Head of caudate nucleus (tissue), 42 donors: ENCODE results near the gene ASTN2.
"Not testable (repeated sequence)": the region's sequence is repeated elsewhere in the genome, so short reads cannot be mapped to it uniquely, and the experiment has no call there.

Source experiments
- DNase-seq, 42 donors: peaks; one replicate each; pipeline versions ENCODE4 v3.0.0 to v3.0.0-alpha.2; 2020 to 2021; ENCODE audit warnings: mixed read lengths in 7 of 42
- intact Hi-C: fragments of 100-400 bp; cut with DNase I; formaldehyde crosslinking; loops from one replicate; pipeline ENCODE4 v1.15.0; 2022

ASTN2 gene

DNA sequence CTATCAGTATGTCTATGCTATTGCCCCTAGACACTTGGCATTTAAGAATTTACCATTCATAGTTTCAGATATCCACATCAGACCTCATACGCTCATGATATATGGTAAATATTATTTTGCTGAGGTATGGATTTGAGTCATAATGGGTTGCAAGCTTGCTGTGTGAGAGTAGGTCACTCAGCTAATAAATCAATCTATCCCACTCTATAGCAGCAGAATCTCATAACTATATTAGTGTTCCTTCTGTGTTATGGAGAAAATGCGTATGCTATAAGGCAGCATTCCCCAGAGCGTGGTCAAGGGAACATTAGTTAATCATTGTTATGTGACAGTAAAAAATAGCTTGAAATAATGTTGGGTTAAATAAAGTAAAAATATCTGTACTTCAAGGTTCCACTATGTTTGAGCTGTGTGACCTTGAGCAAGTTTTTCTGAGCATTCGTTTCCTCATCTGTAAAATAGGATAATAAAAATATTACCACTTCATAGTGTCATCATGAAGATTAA is 720.0 kb downstream of the ASTN2 start:
- intact Hi-C loops, result no loop called here
- DNase-seq, result no peak

- intact Hi-C loops, result no loop called here
- DNase-seq, result no peak
These were observed 721.6 kb downstream of the ASTN2 start for GRCh38 chr9:116693233-116693731.

DNA sequence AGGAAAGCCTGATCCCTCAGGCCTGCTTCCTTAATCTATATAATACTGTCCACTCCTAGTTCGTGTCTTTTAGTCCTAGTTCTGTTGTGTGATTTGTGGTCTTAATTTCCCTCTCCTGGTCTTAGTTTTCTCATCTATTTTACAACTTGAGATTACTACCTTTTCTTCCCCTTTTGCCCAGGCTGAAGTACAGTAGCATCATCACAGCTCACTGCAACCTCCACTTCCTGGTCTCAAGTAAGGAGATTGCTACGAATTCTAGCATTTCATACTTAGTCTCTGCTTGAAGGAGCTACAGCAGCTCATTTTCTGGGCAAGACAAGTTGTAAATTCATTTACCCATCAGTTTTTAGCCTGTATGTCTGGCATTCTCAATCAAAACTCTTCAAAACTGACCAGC is 722.2 kb downstream of the ASTN2 start:
- no peak for DNase-seq
- intact Hi-C loops, result no loop called here

DNA sequence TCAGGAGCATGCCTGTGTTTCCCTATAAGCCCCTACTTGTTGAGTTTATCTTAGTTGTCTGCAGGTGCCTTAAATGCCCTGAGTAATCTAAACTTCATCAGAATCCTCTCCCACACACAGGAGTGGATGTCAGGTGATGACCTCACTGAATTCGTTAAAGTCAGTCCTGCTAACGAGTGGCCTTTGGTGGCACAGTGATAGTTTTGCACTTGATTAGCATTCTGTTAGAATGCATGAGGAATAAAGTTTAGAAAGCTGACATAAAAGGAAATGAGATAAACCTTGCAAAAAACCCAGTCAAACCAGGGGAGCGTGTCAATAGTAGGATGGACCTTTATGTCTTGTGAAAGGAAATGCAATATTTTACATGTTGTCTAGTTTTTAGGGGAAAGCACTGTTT is 723.2 kb downstream of the ASTN2 start:
- DNase-seq, result no peak
- intact Hi-C loops, result no loop called here

DNA sequence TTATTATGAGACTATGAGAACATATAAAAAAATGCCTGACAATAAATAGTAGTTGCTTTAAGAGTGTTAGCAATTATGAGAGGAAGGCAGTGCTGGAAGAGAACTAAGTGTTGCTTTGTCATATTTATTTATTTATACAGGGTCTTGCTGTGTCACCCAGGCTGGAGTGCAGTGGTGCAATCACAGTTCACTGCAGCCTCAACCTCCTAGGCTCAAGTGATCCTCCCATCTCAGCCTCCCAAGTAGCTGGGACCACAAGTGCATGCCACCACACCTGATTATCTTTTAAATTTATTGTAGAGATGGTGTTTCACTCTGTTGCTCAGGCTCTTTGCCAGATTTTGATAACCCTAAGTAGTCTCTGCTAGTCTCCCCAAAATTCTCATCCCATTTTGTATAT is 724.1 kb downstream of the ASTN2 start:
- DNase-seq, intact Hi-C loops: not testable (repeated sequence)

- no peak for DNase-seq
- intact Hi-C loops, result no loop called here
These were observed 725.3 kb downstream of the ASTN2 start for GRCh38 chr9:116689486-116690032.

- no peak for DNase-seq
- intact Hi-C loops, result no loop called here
These were observed 725.9 kb downstream of the ASTN2 start for GRCh38 chr9:116688806-116689485.

- peak in 13 of 42 donors; percentile 2 to 24 (median 11) for DNase-seq
- intact Hi-C loops, result no loop called here
These were observed 727.1 kb downstream of the ASTN2 start for GRCh38 chr9:116687754-116688135.

GRCh38 chr9:116687074-116687753 is 727.6 kb downstream of the ASTN2 start, which contains the start of gene TRIM32:
TRIM32 (plus strand) TSS chr9:116687305; CDS start chr9:116697743, 10,438 bp downstream.
- intact Hi-C loops, result no loop called here
- peak; percentile 73 to 97 (median 94) for DNase-seq

- intact Hi-C loops, result no loop called here
- DNase-seq, result no peak
These were observed 728.2 kb downstream of the ASTN2 start for GRCh38 chr9:116686693-116687073.

- no peak for DNase-seq
- intact Hi-C loops, result no loop called here
These were observed 728.7 kb downstream of the ASTN2 start for GRCh38 chr9:116686135-116686534.

- no peak for DNase-seq
- intact Hi-C loops, result no loop called here
These were observed 729.7 kb downstream of the ASTN2 start for GRCh38 chr9:116685166-116685565.

DNA sequence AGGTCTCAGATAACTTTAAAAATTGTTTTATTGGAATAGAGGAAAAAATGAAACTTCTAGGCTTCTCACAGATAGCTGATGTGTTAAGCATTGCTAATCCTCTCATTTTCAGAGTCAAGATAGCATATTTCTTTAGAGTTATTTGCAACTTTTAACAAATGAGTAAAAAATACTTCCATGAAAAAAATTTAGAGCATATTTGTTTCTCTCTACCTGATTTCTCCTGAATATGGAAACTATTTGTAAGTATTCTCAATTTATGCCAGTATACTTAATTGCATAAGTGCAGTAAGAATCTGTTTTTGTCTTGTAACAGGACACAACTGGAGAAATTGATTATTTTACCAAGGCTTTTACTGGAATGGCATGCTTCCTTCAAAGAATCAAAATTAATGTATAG is 731.3 kb downstream of the ASTN2 start:
- intact Hi-C loops, result no loop called here
- DNase-seq, result no peak

DNA sequence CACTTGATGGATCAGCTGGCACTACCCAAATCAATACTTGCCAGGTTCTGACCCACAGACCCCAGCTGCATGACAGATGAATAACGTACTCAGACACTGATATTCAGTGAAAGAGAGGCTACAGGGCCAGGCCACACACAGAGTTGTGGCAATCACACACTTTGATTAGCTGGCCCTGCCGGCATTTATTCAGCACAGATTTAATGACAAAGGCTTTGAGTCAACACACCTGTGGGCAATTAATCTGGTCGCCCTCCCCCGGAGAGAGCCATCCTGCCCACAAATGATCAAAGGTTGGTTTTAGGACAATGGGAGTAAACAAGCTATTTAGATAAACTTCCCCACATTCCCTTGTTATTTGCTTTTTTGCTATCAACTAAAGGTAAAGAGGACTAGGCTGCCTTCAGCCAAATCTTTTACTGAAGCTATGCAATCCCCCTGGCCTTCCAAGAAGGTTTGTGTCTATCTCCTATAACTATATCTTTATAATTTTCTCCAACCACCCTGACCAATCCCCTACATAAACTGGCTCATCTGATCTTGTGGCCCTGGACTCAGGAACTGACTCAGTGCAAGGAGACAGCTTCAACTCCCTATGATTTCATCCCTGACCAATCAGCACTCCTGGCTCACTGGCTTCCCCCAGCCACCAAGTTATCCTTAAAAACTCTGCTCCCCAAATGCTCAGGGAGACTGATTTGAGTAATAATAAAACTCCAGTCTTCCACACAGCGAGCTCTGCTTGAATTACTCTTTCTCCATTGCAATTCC is 740.5 kb downstream of the ASTN2 start:
- intact Hi-C loops, result no loop called here
- no peak for DNase-seq

DNA sequence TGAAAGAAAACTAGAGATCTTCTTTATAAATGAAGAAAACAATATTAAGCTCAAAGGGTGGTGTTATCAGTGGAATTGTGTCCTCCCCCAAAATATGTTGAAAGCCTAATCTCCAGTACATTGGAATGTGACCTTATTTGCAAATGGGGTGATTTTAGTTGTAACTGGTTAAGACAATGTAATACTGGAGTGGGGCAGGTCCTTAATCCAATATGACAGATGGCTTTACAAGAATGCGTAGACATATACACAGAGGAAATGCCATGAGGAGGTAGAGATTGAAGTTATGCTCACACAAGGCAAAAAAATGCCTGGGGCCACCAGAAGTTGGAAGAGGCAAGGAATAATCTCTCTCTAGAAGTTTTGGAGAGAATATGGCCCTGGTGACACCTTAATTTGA is 741.5 kb downstream of the ASTN2 start:
- DNase-seq, result no peak
- intact Hi-C loops, result no loop called here

DNA sequence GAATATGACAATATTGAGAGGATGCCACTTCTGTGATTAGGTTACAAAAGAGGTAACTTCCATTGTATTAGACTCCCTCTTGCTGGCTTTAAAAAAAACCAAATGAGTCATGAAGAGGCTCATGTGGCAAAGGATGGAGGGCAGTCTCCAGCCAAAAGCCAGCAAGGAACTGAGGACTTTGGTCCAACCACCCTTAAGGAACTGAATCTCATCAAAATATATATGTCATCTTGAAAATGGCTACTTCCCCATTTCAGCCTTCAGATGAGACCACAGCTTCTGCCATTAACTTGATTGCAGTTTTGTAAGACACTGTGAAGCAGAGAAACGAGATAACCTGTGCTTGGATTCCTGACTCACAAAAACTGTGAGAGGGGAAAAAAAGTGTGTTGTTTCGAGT is 743.3 kb downstream of the ASTN2 start:
- no peak for DNase-seq
- intact Hi-C loops, result no loop called here

GRCh38 chr9:116668970-116669695 is 745.7 kb downstream of the ASTN2 start:
- intact Hi-C loops, result no loop called here
- no peak for DNase-seq

- intact Hi-C loops, result no loop called here
These were observed 751.3 kb downstream of the ASTN2 start for GRCh38 chr9:116663581-116663980.

More at GRCh38 chr9:116663581-116663980, 751.3 kb downstream of the ASTN2 start:
- no peak for DNase-seq
